Fibroblast of pulmonary artery (primary cell): ENCODE data around the gene ARHGEF40.

Experiments used
- DNase-seq: peaks from one replicate; pipeline ENCODE4 v3.0.0-alpha.2; 2010; ENCODE audit warnings: low read depth
- H3K4me3 ChIP-seq: replicated peaks from 2 replicates; pipeline ENCODE4 v1.5.1; 2011; ENCODE audit warnings: low read depth, mild to moderate bottlenecking, control low read depth, low read length, moderate library complexity
- TF ChIP-seq, protein P1 (sequence below): IDR thresholded peaks from 2 replicates; pipeline ENCODE4 v1.5.1; 2011; ENCODE audit warnings: mild to moderate bottlenecking, control low read depth, low read length, inconsistent platforms; ENCODE audit errors: missing control alignments

Gene ARHGEF40

DNA sequence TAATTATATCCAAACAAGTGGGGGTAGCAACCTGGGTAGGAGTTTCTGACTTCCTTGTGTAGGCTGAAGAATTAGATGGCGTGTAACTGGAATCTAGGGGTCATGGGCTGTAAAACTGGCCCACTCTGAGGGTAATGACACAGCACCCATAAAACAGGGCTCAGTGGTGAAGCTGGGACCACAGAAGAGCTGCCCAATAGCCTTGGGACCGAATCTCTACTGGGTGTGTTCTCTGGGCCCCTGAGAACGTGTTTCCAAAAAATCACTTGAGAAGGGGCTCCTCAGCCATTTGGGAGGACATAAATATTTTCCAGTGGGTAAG, 8.8 kb upstream of the ARHGEF40 start:
- TF ChIP-seq, protein P1, sequence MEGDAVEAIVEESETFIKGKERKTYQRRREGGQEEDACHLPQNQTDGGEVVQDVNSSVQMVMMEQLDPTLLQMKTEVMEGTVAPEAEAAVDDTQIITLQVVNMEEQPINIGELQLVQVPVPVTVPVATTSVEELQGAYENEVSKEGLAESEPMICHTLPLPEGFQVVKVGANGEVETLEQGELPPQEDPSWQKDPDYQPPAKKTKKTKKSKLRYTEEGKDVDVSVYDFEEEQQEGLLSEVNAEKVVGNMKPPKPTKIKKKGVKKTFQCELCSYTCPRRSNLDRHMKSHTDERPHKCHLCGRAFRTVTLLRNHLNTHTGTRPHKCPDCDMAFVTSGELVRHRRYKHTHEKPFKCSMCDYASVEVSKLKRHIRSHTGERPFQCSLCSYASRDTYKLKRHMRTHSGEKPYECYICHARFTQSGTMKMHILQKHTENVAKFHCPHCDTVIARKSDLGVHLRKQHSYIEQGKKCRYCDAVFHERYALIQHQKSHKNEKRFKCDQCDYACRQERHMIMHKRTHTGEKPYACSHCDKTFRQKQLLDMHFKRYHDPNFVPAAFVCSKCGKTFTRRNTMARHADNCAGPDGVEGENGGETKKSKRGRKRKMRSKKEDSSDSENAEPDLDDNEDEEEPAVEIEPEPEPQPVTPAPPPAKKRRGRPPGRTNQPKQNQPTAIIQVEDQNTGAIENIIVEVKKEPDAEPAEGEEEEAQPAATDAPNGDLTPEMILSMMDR: no peak
- no peak for DNase-seq
- H3K4me3 ChIP-seq: no peak overlapping the region

DNA sequence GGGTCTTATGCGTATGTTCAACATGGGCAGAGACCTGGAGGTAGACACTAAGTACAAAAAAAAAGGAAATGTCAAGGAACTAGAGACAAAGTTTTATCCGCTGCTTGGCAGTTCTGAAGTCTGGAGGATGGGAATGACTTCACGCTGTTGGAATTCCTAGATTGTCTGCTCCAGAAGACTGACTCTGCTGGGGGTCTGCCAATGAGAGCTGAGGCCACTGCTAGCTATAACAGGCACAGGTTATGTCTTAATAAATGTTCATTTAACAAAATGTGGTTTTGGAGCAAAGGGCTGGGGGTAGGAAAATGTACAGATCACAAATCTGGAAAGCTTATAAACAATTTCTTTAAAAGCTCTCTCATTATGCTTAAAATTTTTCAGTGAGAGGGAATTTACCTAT, 6.6 kb upstream of the ARHGEF40 start:
- TF ChIP-seq, protein P1: no peak
- H3K4me3 ChIP-seq: no peak overlapping the region
- peak; percentile 89 for DNase-seq

- DNase-seq: no peak
- H3K4me3 ChIP-seq: no peak overlapping the region
- TF ChIP-seq, protein P1: peak; percentile 32
Observed at GRCh38 chr14:21066882-21067502, 3.1 kb upstream of the ARHGEF40 start.

DNA sequence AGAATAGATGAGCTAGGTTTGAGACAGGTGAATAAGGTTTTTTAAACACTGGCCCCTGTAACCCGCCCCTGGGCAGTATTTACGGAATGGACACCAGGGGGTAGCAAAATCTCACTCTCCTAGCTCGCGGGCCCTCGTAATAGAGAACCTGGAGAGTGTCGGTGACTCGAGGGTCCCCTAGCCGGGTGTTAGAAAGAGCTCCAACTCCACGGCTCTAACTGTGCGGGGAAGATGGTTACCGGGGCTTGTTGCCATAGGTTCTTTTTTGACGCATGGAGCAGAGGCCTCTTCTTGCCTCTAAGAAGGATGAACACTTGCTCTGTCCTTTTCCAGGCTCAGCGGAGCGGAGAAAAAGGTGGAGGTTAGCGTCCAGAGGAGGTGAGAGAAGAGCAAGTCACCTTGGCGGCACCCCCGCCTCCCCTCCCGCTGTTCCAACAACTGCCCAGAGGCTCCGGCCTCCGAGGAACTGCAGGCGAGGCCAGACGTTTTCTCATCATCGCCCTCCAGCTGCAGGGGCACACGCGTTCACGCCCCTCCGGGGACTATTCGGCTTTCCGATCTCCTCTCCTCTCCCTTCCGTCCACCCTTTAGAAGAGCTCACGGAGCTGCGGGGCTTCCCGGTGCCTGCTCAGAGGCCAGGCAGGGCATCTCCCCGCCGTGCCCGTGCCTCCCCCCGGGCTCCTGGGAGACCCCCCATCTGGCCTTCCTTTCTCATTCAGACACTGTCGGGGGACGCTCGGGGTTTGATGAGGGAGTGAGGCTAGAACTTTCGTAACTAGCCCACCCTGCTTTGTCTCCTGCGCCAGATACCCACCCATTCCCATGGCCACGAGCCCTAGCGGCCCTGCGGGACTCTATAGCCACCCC, 1.4 kb upstream of the ARHGEF40 start:
- TF ChIP-seq, protein P1: peak; percentile 69

GRCh38 chr14:21069388-21070082, 569 bp upstream of the ARHGEF40 start:
- peak; percentile 43 for DNase-seq
- TF ChIP-seq, protein P1: no peak
- H3K4me3 ChIP-seq: peak overlapping the region; percentile 83

More for the DNA sequence above, 1.4 kb upstream of the ARHGEF40 start:
- H3K4me3 ChIP-seq: peak overlapping the region; percentile 83
- peak; percentile 67 for DNase-seq

DNA sequence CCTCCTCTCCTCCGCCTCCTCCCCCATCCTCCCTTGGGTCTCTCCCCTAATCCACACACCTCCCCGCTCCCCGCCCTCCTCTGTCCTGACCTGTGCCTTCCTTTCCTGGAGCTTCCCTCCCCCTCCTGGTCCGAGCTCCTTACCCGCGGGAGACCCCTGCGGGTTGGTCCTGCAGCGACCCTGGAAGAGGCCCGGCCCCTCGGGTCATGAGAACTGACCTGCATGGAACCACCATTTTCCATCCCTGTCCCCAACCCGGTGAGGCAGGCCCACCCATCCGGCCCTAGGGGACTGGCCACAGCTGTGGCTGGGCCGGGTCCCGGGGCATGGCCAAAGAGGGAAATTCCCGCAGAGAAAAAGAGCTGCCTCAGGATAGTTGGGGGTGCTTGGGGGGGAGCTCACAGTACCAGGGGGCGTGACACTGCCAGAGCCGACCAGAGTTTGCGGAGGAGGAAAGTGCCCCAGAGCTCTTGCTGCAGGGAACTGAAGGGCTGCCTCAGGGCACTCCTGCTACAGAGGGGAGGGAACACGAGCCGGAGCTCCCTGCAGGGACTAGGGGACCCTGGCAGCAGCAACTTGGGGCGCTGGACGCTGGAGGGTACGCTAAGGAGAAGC, 613 bp downstream of the ARHGEF40 start:
- peak; percentile 51 for DNase-seq
- peak overlapping the region; percentile 83 for H3K4me3 ChIP-seq
- TF ChIP-seq, protein P1: no peak
